GM21786 (cell line): ENCODE measurements around the gene SMARCAL1.
"Not testable (repeated sequence)": the region's sequence is repeated elsewhere in the genome, so short reads cannot be mapped to it uniquely, and the experiment has no call there.

ENCODE experiments used
- ATAC-seq: cut with Tn5 transposase; IDR thresholded peaks from one replicate; pipeline ENCODE4 v1.9.1; 2021; ENCODE audit not compliant: unreplicated experiment

The SMARCAL1 gene

DNA sequence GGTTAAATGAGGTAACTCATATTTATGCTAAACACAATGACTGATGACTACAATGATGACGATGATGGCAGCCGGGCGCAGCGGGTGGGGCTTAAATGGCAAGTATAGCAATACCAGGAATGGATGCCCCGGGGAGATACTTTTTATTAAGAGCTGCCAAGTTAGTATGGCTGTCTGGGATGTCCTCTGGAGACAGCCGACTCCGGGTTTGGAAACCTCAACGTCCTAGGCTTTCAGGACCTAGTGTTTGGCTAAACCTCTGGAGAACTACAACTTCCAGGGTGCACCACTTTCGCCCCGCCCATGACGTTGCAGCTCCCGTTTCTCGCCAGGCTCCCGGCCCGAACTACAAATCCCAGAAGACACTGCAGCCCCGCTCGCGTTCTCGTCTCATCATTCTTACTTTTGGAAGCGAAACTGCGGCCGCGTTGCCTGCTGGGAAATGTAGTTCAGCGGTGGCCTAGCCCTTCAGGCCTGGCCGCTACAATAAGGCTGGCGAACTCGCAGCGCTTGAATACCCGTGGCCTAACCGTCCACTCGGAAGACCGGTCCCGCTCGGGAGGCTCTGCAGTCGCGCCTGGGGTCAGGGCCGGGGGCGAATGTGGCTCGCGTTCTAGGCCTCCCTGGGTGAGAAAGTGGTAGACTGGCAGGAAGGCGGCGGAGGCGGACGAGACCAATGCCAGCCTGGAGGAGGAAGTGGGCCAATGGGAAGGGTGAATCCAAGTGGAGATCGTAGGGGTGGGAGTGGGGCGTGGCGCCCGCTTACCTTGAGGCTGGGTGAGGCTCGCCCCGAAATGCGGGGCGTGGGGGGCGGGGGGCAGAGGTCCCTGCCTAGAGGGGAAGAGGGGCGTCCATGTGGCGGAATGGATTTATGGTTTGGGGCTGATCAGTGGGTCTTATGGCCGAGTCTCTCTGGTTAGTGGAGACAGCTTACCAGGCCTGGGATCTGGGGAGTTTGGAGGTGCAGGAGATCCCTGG, at the start of gene SMARCAL1:
TSS of gene SMARCAL1 (plus strand) at position 463 of the 978 bp plus-strand sequence. CDS start 2,221 bp downstream, outside the sequence.
- peak; percentile 88 for ATAC-seq

DNA sequence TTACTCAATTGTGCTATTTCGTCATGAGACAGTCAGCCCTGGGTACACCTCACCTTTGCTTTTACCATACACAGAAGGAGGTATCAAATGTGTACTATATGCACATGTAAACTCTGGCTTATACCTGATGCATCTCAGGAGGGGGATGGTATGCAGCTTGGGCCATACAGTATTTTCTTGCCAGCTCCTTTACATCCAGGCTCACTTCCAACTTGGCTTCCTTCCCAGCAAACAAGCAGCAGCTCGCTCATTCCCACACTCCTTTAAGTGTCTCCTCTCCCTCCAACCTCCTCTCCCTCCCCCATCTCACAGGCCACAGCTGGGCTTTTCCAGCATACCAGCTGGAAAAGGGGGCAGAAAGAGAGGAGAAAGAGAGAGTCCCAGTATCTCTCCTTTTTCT, 49.6 kb upstream of the SMARCAL1 start:
- ATAC-seq: no peak

DNA sequence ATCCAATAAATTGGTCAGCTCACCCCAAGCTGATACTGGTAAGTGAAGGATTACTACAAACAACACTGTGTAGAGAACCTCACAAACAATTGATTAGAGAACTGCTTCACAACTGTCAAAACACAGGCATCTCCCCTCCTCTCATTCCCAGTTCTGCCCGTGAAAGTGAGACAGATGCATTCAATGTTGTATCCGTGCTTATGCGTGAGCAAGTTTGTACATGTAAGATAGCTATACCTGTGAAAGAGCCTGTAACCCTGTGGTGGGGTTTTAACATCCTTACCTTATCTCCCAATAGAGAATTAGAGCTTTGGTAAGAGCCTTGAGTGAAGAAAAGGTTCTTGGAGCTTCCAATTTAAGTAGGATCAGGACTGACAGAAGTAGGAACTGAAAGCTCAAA, 49.1 kb upstream of the SMARCAL1 start:
- no peak for ATAC-seq

DNA sequence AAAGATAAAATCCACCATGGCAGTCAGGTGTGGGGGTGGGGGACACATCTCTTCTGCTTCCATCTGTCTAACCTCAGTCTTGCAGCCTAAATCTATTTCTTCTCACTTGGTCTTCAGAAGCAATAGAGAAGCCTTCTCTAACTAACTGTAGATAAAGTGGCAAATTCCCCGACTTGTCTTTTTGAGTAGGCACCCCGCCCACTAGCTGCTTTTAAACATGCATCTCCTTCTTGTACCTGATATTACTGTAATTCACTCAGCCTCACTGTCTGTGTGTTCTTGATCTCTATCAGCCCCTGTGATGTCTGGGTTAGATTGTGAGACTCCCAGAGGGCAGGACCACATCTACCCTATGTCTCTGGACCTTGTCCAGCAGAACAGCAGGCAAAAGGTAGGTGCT, 46.8 kb upstream of the SMARCAL1 start:
- ATAC-seq: no peak

DNA sequence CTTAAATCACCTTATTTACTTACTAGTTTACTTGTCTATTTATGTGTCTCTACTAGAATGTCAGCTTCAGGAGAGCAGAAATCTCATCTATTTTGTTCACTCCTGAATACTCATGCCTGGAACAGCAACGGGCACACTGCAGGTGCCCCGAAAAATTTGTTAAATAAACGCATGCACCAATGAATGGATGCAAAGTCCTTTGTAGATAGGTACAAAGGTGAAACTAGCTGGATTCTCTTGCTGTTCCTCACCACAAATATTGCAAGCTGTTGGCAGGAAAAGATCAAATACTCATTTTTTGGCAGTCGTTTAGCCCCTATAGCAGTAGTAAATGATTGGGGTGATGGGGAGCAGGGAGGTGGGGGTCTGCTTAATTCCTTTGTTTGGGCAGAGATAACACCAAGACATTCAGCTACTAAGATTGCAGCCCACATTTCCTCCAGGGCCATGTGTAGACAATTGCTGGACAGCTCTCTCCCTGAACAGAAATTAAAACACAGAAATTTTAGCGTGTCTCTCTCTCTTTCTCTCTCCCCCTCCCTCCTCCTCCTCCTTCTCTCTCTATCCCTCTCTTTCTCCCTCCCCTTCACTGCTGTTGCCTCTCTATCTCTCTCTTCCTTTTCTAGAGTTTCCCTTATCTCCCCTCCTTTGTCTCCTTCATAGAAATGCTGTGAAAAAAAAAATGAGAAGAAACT, 45.4 kb upstream of the SMARCAL1 start:
- no peak for ATAC-seq

- no peak for ATAC-seq
Observed at GRCh38 chr2:216369821-216370220, 42.5 kb upstream of the SMARCAL1 start.

DNA sequence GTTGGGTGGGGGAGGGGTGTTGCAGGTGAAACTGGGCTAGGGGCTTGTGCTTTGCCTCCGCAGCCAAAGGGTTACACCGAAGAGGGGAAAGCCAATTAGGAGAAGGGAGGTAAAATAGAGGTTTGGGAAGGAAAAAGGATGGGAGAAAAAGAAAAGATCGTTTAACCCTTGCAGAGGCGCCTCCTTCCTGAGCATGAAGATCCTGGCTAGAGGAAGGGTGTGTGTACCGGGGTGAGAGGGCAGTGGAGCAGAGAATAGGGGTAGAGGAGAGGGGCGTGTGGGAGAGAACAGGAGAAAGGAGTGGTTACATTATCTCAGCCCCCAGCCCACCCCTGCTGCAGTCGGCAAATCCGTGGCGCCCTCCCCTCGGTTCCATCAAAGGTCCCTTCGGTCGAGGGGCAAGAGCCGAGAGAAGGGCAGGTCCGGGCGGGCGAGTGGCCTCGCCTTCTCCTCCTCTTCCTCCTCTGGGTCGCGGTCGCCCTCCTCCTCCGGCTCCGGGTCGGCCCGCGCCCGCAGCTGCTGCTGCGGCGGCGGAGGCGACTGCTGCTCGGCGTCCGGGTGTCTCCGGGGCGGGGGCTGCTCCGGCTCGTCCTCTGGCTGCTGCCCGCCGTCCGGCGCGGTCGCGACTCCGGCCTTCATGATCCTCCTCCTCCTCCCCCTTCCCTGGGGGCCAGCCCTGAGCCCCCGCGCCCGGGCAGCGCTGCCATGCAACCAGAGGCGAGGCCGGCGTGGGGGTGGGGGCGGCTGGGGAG, 41.1 kb upstream of the SMARCAL1 start:
- ATAC-seq: no peak

DNA sequence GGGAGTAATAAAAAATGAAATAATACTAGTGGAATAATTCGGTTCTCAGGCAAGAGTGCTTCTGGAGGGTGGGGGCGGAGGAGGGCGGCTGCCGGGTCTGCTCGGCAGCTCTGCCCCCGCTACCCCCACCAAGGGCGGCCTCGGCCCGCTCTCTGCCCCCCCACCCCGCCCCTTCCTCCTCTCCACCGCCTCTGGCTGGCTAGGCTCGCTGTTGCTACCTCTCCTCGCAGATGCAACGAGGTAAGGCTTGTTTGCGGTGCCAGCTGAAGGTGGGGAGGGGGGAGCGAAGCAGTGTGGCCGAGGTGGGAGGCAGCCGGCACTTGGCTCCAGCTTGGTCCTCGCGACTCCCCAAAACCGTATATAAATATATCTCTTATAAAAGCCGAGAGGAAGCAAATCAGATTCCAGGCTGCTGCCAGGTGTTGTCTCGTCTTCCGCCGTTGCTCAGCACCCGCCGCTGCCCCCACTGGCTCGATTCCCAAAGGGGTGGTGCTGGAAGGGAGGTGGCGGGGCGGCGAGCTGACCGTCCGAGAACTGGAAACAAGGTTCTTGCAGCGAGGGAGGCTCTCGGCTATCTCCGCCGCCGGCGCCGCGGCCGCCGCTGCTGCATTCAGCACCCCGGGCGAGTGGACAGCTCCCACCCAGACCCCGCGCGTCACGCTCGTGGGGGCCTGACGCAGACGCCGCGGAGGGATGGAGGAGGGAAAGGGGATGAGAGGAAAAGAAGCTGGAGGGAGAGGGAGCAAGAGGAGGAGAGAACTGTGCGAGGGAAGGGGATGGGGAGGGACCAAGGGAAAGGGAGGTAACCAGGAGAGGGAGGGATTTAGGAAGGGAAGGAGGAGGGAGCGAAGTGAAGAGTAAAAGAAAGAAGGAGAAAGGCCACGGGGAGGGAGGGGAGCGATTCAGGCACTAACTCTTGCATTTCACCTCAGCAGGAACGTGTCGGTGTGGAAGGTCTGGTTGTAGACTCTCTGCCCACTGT, 40.3 kb upstream of the SMARCAL1 start, which contains the start of gene MARCHF4:
TSS of gene MARCHF4 (minus strand) at position 763 of the 982 bp plus-strand sequence. CDS start 2,223 bp downstream, outside the sequence.
- ATAC-seq: no peak

- ATAC-seq: no peak
Observed at GRCh38 chr2:216372761-216373291, 39.5 kb upstream of the SMARCAL1 start.

DNA sequence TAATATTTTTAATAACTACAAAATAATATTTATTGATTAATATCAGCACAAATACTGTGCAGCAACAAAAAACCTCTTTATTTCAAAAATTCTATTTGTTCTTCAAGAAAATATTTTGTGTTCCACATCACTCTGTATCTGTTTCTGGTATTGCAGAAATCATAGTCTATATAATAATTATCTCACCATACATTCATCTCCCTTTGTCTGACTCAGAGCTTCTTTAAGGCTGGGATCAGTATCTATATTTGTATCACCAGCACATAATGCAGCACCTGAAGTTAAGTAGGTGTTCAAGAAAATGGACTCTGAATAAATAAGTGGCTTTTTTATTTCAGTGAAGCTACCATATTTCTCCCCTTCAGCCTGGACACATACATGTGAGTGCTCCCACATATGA, 38.4 kb upstream of the SMARCAL1 start:
- ATAC-seq: no peak

DNA sequence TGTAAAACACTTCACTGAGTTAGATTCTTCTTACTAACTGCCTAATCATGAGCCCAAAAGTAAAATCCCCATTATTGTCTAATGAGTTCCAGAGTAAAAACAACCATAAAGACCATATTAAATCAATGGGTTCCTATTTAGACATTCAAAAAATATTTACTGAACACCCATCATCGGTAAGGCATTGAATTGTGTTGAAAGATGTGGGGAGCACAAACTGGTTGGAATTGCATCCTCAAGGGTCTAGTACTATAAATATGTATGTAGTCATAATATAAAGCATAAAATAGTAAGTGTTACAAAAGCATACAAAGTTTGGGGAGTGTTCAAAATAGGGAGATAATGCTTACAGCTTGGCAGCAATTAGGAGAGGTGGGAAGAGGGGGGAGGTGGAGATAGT, 37.0 kb upstream of the SMARCAL1 start:
- no peak for ATAC-seq

DNA sequence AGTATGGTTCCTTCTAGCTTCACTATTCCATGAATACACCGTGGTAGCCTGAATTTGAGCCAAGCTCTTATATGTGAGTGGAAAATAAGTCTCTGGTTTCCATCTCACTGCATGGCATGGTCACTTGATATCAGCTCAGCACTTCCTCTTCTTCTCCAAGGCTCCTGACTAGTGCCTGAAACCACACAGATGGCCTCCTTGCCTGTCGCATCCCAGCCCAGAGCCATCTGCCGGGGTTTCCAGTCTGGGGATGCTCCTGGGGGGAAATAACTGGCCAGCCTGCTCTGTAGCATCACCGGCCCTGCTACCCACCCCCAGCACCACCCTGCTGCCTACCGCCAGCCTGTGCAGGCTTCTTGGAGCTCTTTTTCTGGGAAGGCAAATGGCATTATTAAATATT, 32.3 kb upstream of the SMARCAL1 start:
- ATAC-seq: no peak

DNA sequence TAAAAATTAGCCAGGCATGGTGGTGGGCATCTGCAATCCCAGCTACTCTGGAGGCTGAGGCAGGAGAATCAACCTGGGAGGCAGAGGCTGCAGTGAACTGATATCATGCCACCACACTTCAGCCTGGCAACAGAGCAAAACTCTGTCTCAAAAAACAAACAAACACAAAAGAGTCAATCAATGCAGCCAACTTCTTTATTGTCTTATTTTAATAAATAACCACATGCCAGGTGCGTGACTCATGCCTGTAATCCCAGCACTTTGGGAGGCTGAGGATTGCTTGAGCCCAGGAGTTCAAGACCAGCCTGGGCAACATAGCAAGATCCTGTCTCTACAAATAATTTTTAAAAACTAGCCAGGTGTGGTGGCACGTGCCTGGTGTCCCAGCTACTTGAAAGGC, 27.9 kb upstream of the SMARCAL1 start:
- ATAC-seq: not testable (repeated sequence)

DNA sequence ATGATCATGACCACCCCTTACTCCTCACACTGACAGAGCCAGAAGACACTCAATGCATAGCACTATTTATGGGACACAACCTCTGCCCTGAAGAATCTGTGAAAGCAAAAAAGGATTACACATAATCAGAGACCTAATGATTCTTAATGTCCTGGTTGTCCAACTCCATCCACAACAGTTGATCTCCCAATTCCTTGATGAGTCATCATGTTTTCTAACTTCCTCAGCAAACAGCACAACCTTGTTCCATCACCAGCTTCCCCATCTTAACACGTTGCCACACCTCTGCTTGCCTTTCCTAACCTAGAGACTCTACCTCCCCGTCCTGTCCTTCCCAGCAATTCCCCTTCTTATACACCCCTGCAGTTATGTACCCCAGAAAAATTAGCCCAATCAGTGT, 26.8 kb upstream of the SMARCAL1 start:
- ATAC-seq: no peak

DNA sequence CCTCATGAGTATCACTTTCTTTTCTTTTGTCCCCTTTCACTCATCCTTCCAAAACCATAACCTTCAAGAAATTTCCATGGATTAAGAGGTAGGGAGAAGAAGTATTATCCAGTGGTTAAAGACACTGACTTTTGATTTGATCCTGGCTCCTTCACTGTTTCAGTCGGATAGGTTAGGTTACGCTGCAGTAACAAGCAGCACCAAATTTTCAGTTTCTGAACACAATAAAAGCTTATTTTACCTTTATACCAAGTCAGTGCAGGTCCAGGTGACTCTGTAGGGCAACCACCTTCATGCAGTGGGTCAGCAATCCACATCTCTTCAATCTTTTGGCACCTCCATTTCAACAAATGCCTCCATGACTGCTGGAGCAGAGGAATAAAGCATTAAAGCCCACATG, 25.0 kb upstream of the SMARCAL1 start:
- ATAC-seq: no peak

DNA sequence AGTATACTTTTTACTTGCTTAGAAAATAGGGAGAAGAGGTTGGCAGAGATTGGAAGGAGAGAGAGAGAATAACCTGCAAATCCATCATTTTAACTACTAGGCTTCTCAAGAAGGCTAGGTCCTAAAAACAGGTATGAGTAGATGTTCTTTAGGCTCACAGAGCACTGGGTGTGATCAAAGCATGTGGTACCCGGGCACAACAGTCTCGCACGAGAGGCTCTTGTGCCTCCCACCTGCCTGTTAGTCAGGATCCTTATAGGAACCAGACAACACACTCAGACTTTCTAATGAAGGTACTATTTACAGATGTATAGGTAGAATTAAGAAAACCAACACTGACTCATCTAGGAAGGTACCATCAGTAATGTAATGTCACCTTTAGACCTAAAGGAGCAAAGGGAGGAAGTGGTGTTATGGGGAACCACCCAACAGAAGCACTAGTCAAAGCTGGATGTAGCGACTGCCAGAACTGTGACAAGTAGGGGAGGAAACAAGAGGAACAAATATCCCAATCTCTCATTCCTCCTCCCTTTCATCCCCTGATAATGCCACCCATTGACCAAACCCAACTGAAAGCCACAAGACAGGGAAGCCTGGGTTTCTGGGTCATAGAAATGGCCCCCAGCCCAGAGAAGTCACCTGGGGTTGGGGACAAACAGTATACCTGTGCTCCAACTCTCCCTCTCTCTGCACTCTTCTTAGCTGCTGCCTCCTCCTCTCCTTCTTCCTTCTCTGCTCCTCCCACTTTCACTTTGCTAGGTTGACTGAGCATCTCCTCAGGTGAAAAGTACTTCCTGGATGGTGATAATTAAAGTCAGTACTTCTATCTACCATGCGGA, 24.0 kb upstream of the SMARCAL1 start:
- peak; percentile 80 for ATAC-seq

- ATAC-seq: no peak
Observed at GRCh38 chr2:216389570-216389969, 22.7 kb upstream of the SMARCAL1 start.

GRCh38 chr2:216391401-216391800, 20.9 kb upstream of the SMARCAL1 start:
- no peak for ATAC-seq

- no peak for ATAC-seq
Observed at GRCh38 chr2:216392018-216392562, 20.2 kb upstream of the SMARCAL1 start.
